HepG2 (cell line): ENCODE measurements around the gene KRTAP3-1.

ENCODE experiments used
- EZH2 ChIP-seq: conservative IDR thresholded peaks from 2 replicates; pipeline ENCODE4 v1.6.1; 2012; ENCODE audit warnings: mild to moderate bottlenecking, low read depth, low read length, moderate library complexity
- FOSL1 ChIP-seq: sonication (generic); formaldehyde crosslinking; IDR thresholded peaks from 2 replicates; pipeline ENCODE4 v1.9.0; 2021; ENCODE audit warnings: missing genetic modification reagents, borderline replicate concordance
- GMEB1 ChIP-seq: sonication (generic); formaldehyde crosslinking; IDR thresholded peaks from 2 replicates; pipeline ENCODE4 v1.5.1; 2020; ENCODE audit warnings: missing genetic modification reagents, mild to moderate bottlenecking, borderline replicate concordance
- MED8 ChIP-seq: sonication (generic); formaldehyde crosslinking; IDR thresholded peaks from 2 replicates; pipeline ENCODE4 v1.8.1; 2023; ENCODE audit warnings: mild to moderate bottlenecking, missing genetic modification reagents; ENCODE audit not compliant: insufficient replicate concordance
- TCF12 ChIP-seq, 2 experiments: fragments of 450-650 bp in 1 of 2; sonication (generic) in 1 of 2; formaldehyde crosslinking in 1 of 2; IDR thresholded peaks; 2 replicates each; pipeline versions ENCODE4 v1.6.1 to v1.8.0; 2017 to 2022; ENCODE audit warnings: antibody characterized with exemption in 1 of 2, mild to moderate bottlenecking in 1 of 2, missing genetic modification reagents in 1 of 2, moderate library complexity in 1 of 2
- ZIK1 ChIP-seq: sonication (generic); formaldehyde crosslinking; IDR thresholded peaks from 2 replicates; pipeline ENCODE4 v1.5.0; 2020; ENCODE audit warnings: mild to moderate bottlenecking, low read depth, missing genetic modification reagents, borderline replicate concordance
- ZNF24 ChIP-seq: fragments of 450-650 bp; IDR thresholded peaks from 2 replicates; pipeline ENCODE4 v1.6.1; 2017; ENCODE audit warnings: antibody characterized with exemption, mild to moderate bottlenecking
- ZNF761 ChIP-seq: sonication (generic); formaldehyde crosslinking; conservative IDR thresholded peaks from 2 replicates; pipeline ENCODE4 v1.4.0; 2020; ENCODE audit warnings: mild to moderate bottlenecking, missing genetic modification reagents

DNA sequence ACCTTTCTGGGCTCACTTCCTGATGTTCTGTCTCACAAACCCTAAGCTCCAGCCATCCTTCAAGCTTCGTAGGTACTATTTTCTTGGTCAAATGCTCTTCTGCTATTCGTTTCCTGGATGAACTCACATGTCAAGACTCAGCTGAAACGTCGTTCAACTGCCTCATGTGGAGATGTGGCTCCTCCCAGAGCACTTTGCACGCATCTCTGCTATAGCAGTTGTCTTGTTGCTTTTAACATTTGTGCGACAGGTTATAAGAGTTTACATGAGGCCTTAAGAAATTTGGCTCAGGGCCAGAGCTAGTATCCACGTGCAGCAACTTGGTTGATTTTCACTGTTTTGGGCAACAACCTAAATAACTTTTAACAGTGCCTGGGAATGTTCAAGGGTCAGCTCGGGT, 22.0 kb downstream of the KRTAP3-1 start:
- no peak for TF ChIP-seq ZNF24
- TF ChIP-seq EZH2 = no peak
- no peak for TF ChIP-seq TCF12 (IDR thresholded peaks at IDR 0.05)
- no peak for TF ChIP-seq TCF12 (CRISPR knock-in tag; IDR thresholded peaks at IDR 0.05)
- TF ChIP-seq MED8 = no peak
- TF ChIP-seq GMEB1 = no peak
- no peak for TF ChIP-seq ZNF761 (CRISPR knock-in tag)
- no peak for TF ChIP-seq FOSL1 (CRISPR knock-in tag)
- TF ChIP-seq ZIK1 (CRISPR knock-in tag) = no peak
